Umbilical cord (tissue), 2 donors: ENCODE measurements around the gene ZMIZ1. TPM values are rescaled to one million over a fixed set of nuclear protein-coding genes. Genes with fewer than 3 reads are reported as not detected.
A peak's percentile ranks its signal among the peaks of the same experiment; 100 is the strongest.

ENCODE experiments used
- DNase-seq: peaks from one replicate; pipeline ENCODE4 v3.0.0-alpha.2; 2015; ENCODE audit warnings: low spot score
- total RNA-seq: library from RNA; depleted of rRNA; stranded (reverse); fragments of >200 nt; gene quantifications from one replicate; pipeline ENCODE4 v1.2.3, GENCODE V29; 2014; ENCODE audit warnings: low replicate concordance; ENCODE audit not compliant: insufficient read depth

Gene ZMIZ1
- total RNA-seq, 1 donor from 2014 or later: 20.5 TPM

GRCh38 chr10:79280956-79281355 lies 212.2 kb downstream of the ZMIZ1 start:
- DNase-seq: no peak

- no peak for DNase-seq
Measured at GRCh38 chr10:79282388-79282787, 213.6 kb downstream of the ZMIZ1 start.

DNA sequence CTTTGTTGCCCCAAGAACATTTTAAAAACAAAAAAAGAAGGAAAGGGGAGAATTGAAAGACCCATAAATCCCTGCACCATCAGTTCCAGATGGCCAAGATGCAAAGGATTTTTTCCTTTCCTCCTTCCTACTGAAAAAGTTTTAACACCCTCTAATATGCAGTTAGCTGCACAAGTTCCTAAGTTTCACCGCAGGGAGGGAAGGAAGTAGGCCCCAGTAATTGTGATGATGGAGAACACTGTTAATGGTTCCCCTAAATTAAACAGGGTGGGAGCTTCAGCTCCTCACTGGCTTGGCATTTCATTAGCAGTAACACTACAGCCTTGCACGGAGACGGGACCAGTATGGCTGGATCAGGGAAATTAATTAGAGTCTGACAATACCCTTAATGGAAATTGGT lies 214.8 kb downstream of the ZMIZ1 start:
- no peak for DNase-seq

DNA sequence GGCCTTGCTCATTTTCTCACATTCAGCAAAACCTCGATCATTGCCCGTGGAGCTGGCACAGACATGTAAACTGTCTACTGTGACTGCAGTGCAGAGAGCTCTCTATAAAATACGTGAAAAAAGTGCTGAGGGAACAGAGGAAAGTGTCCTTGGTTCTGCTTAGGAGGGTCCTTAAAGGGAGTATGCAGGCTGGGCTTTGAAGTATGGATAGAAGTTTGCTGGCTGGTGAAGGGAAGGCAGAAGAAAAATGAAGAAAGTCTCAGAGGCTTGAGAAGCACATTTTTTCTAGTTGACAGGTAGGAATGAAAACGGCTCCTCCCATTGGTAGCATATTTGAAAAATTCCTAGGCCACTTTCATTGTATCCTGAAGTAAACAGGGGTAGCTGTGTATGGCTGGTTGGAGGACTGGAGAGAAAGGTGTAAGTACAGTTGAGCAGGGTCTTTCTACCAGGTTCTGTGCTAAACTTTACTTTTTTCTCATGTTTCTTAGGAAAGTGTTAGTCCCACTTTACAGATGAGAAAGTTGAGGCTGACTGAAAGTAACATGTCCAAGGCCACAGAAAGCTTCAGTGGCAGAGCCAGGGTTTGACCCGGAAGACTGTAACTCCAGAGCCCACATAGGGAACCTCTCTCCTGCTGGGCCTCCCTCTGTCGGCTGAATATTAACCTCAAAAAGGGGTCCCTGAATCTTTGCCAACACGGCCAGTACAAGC lies 215.5 kb downstream of the ZMIZ1 start:
- no peak for DNase-seq

DNA sequence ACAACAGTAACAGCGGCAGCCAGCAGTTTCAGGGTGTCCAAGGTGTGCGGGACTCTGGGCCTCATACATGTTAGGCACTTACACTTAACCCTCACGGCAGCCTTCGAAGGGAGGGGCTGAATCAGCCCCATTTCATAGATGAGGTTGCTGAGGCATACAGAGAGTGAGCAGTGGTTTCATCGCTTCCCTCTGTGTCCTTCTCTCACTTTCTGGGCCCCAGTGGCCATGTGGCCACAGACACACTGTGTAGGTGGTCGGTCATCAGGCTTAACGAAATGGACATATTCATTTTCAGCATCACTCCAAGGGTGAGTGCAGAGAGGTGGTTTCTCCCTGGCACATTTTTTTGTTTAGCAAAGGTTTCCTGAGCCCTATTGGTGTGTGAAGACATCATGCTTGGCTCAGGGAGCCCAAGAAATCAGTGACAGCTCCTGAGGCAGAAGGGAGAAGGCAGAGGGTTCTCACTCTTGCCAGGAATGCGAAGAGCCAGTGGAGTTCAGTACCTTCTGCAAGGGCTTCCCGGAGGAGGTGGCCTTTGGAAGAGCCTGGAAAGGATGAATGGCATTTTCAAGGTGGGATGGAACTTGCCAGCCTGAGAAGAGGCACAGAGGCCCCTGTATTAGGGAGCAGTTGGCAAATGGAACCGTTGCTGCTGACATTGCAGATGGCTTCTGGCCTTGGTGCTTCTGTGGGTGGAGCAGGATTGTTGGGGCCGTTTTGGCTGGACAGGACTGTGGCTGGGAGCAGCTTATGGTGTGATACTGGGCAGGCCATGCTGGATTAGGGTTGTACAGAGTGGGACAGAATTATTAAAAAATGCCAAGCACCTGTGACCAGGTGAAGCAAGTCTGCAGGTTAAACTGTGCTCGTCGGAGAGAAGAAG lies 216.8 kb downstream of the ZMIZ1 start:
- DNase-seq: no peak

DNA sequence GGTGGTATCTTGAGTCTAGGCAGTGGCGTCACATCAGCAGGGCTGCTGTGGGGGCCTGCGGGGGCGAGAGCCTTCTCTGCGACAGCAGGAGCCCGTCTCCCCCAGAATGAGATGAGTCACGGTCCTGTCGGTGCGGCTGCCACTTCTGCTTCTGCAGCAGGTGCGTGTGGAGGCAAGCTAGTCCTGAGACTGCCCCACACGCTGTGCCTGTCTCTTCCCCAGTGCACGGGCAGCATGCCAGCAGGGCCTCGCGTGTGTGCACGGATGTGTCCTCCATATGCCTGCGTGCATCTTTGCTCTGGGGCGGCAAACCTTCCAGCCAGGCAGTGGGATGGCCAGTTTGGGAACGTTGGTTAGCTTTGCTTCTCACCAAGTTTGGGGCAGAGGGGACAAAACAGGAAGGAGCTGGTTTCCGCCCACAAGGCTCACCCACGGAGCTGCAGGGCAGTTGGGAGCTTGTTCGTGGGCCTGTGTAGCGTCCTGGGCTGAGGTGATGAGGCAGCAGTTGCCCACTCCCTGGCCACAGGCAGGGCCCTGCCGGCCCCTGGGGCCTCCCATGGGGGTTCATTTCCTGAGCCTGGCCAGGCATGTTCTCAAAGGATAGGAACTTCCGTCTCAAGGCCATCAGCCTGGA lies 217.7 kb downstream of the ZMIZ1 start:
- DNase-seq: peak; percentile 72

- no peak for DNase-seq
Measured at GRCh38 chr10:79287973-79288723, 219.4 kb downstream of the ZMIZ1 start.

GRCh38 chr10:79289801-79290200 lies 221.0 kb downstream of the ZMIZ1 start:
- no peak for DNase-seq

DNA sequence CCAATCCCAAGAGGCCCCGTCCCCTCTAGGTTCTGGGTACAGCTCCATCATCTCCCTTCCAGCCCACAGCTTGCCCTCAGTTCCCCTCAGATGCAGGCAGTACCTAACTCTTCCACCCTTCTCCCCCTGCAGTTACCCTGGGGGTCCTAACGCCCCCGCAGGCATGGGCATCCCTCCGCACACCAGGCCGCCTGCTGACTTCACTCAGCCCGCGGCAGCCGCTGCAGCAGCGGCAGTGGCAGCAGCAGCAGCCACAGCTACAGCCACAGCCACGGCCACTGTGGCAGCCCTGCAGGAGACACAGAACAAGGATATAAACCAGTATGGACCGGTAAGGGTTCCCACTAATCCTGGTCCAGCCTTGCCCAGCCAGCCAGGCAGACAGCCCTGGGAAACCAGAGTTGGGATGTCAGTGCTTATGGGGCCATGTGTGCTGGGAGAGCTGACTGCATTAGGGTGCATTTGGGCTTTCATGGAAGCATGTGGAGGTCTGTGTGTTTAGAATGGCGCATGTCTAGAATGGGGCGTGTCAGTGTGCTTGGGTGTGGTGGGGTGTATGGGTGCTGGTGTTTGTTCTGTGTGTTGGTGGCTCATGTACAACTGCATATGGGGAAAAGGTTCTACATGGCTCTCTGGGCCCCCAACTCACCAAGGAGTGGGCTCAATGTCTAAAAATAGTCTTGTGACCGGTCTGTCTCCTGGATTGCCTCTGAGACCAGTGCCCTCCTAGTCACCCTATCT lies 223.4 kb downstream of the ZMIZ1 start:
- DNase-seq: no peak

- DNase-seq: no peak
Measured at GRCh38 chr10:79292891-79293746, 224.4 kb downstream of the ZMIZ1 start.

DNA sequence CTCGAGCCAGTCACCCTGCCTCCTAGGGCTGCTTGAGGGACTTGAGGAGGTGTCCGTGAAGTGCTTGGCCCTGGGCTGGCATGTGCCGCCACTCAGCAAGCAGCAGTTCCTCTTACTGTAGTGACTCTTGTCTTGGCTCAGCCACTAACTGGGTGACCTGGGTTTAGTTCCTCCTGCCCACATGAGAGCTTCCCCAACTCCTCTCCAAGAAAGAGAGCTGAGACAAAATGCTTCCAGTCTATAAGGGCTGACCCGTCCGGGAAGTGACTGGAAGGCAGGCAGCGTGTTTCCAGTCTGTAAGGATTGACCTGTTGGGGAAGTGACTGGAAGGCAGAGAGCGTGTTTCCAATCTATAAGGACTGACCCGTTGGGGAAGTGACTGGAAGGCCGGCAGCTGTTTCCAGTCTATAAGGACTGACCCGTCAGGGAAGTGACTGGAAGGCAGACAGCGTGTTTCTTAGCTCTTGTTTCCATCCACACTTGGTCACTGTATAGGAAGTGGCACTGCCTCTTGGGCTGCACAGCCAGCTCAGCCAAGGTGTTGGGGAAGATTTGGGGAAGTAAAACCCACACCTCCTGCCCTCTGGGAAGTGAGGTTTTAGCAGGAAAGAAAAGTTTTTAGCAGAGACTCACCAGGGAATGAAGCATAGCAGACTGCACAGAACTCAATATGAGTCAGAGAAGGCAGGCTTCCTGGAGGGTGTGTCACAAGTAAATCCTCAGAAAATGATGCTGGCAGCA lies 225.2 kb downstream of the ZMIZ1 start:
- DNase-seq: peak; percentile 43

DNA sequence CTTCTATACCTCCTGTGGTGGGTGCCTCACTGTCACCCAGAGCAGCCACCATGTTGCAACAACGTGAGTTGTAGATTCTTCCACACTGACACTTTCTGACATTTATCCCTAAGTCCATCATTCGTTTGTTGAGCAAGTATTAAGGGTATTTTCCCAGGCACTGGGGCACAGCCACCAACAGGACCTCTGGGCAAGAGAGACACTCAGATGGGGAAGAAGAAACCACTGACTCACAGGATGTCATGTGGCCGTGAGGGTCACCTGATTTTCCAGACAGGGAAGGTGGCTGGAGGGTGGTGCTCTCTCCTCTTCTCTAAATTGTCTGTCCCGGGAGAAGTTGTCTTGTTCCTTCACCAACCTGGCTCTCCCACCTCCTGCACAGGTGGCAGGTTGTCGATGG lies 226.8 kb downstream of the ZMIZ1 start:
- DNase-seq: no peak

- no peak for DNase-seq
Measured at GRCh38 chr10:79296431-79296830, 227.7 kb downstream of the ZMIZ1 start.

DNA sequence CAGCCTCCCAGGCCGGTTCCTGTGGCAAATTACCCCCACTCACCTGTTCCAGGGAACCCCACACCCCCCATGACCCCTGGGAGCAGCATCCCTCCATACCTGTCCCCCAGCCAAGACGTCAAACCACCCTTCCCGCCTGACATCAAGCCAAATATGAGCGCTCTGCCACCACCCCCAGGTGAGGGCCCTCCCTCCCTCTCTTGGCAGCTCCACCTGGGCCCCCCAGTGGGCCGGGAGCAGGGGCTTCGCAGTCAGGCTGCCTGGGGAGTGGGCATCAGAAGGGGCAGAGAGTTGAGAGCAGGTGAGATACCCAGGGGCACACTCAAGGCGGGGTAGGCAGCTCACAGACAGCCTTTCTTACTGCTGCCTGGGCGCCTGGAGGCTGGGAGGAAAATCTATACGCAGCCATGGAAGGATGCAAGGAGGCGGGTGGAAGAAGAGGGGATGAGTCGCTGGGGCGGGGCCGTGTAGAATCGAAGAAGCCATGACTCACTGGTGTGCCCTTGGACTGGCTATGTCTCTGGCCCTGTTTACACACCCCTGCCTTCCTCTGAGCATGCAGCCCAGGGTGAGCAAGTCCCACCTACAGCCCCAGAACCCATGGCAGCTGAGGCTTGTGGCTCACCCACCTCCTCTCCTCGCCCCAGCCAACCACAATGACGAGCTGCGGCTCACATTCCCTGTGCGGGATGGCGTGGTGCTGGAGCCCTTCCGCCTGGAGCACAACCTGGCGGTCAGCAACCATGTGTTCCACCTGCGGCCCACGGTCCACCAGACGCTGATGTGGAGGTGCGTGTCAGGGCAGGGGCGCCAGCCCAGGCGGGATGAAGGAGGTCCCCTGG lies 229.9 kb downstream of the ZMIZ1 start:
- DNase-seq: peak; percentile 88

- DNase-seq: no peak
Measured at GRCh38 chr10:79299397-79300241, 230.9 kb downstream of the ZMIZ1 start.

- no peak for DNase-seq
Measured at GRCh38 chr10:79300711-79301110, 231.9 kb downstream of the ZMIZ1 start.

GRCh38 chr10:79301754-79302530 lies 233.2 kb downstream of the ZMIZ1 start:
- no peak for DNase-seq
